ENCODE results near the gene ASIC3. TPM values are rescaled to one million over a fixed set of nuclear protein-coding genes. Genes with fewer than 3 reads are reported as not detected.

Gene ASIC3
- 0.21 TPM in 1 of 2 replicates, not detected in the other for total RNA-seq

GRCh38 chr7:151047976-151048815 lies at the start of gene ASIC3:
ASIC3 (plus strand) TSS chr7:151048531; CDS start chr7:151048886, 355 bp downstream.

DNA sequence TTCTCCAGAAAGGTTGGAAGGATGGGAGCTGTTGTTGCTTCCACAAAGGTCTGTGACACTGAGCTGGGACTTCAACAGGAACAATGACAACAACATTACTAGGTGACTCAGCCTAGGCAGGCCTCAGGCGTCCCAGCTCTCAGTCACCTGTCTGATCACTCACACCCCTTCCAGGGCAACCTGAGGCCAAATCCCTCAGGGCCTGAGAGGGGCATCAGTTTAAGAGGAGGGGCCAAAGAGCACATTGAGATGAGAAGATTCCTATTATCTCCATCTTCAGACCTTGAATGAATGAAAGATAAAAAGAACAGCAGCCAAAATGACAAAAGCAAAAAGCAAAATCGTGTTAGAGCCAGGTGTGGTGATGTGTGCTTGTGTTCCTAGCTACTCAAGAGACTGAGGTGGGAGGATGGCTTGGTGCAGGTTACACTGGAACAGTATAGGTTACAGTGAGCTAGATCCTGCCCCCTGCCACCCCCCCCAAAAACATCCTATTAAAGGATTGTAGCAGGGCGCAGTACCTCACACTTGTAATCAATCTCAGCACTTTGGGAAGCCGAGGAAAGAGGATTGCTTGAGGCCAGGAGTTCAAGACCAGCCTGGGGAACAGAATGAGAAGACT lies 23.8 kb upstream of the ASIC3 start, which contains the start of gene ATG9B:
ATG9B (minus strand) TSS at position 60 of the 622 bp plus-strand sequence. CDS start 71 bp downstream, outside the sequence.

DNA sequence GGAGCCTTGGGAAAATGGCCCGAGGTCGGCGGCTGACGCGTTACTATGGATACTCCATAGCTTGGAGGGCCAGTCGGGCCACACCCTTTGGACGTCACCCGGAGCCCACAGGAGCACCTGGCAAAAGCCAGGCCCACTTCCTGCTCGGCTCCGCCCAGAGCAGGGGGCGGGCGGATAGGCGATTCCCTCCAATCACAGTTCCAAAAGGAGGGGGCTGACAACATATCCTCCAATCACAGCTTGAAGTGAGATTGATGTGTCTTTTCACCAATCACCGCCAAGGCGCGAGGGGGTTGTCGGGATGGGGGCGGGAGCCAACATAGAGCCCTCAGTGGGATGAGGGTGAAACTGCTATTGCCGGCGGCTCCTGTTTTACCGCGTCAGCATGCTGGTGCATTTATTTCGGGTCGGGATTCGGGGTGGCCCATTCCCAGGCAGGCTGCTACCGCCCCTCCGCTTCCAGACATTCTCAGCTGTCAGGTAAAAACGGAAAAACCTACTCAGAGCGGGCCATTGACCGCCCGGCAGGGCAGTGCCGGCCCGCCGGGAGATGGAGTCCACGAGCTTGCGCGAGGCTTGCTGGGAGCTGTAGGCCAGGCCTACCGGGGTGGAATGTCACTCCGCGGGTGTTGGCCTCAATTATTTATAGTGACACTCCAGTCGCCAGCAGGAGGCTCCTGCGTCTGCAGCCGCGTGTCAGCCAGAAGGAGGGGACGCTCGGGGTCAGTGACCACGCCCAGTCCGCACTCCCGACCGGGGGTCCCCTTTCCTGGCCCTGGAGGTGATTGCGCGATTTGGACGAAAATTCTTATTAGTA lies 20.0 kb upstream of the ASIC3 start, which contains the start of gene ABCB8:
ABCB8 (plus strand) TSS at position 320 of the 817 bp plus-strand sequence; CDS start at position 386, 66 bp downstream.

DNA sequence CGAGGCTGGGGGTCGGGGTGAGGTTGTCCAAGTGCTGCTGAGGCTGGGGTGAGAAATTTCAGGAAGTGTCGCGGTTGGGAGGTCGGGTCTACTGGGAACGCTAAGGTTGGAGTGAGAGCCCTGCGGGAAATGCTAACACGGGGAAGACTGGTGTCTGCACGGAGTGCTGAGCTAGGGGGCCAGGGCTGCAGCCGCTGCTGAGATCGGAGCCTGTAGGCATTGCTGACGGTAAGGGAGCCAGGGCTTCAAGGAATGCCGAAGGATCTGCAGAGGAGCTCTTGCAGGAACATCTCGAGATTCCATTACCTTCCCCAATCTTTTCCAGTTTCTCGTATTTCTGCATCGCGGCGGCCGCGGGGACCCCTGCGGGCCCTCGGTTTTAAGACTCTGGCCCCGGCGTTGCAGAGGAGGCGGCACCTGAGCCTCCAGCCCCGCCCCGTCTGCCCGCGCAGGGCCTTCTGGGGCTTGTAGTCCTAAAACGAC lies 9.2 kb downstream of the ASIC3 start, which contains the start of gene CDK5:
CDK5 (minus strand) TSS at position 392 of the 483 bp plus-strand sequence; CDS start at position 343, 49 bp downstream.

GRCh38 chr7:151059367-151060112 lies 11.2 kb downstream of the ASIC3 start, which contains the start of gene SLC4A2:
SLC4A2 (plus strand) TSS chr7:151059589; CDS start chr7:151061988, 2,399 bp downstream.

GRCh38 chr7:151080522-151081169 lies 32.3 kb downstream of the ASIC3 start, which contains the start of gene FASTK:
FASTK (minus strand) TSS chr7:151080809; CDS start chr7:151080766, 43 bp downstream.

DNA sequence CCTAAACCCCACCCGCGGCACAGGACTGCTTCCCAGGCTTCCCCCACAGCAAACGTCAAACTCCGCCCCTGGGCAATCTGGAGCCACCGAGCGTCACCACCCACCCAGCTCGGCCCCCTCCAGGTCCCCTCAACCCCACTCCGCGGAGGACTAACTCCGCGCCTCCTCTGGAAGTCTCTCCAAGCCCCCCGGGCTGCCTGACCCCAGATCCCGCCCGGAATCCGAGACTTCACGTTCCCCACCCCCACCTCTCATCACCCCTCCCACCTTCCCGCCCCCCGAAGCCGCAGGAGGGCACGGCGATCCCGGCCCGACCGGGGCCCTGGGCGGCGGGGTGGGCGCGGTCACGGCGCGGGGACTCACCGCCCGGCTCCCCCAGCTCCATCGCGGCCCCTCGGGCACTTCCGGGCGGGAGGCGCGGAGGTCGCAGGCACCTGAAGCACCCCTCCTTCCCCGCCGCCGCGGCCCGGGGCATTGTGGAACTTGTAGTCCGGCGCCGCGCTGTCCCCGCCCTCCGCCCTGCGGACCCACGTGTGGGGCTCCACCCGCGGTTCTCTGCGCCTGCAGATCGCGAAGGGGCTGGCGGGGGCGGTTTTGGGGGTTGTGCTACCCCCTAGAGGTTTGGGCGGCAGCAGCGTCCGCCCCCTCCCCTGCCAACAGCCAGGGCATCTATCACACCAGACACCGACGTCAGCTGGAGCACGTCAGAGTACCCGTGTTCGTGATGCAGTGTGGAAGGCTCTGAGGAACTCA lies 34.9 kb downstream of the ASIC3 start, which contains the start of gene TMUB1:
TMUB1 (minus strand) TSS at position 423 of the 753 bp plus-strand sequence. CDS start 930 bp downstream, outside the sequence.

DNA sequence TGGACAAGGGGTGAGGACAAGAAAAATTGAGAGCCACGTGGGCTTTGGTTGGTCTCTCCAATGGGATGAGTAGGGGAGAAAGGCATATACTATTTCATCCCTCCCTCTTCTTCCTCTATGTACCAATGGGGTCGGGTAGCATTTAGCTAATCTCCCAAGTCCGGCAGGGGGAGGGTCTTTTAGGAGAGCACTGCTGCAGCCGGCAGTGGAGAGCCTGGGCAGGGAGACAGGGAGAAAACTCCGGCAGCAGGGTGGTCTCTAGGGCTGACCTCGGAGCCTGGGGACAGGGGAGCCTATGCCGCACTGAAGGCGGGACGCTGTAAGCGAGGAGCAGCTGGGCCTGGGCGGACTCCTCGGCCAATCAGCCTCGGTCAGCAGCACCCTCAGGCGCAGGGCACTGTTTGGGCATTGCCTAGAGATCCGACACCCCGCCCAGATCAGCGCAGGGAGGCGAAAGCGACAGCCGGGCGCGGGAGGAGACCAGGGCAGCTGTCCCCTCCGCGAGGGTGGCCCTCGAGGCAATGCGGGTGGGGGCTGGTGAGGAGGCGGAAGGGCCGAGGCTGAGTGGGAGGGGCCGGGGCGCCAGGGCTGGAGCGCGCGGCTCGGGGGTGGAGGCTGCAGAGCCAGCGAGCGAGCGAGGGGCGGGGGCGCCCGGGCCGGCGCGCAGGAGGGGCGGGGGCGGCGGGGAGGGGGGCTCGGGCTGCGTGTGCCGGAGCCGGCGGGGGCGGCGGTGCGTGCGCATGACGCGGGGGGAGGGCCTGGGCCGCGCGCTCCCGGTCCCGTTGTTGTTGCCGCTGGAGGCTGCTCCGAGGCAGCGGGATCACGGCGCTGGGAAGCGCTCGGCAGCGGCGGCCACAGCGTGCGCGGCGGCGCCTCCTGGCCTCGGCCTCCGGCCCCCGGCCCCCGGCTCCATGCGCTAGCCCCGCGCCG lies 37.6 kb downstream of the ASIC3 start, which contains the start of gene AGAP3:
AGAP3 (plus strand) TSS at position 785 of the 930 bp plus-strand sequence. CDS start 267 bp downstream, outside the sequence.

Other genes with a start within 250 kb of the ASIC3 start
- gene TMEM176B, start 248.2 kb upstream of the ASIC3 start, total RNA-seq: not detected in 2 replicates
- not detected in 2 replicates for gene TMEM176A, start 247.8 kb upstream of the ASIC3 start, total RNA-seq
- gene AOC1, start 196.0 kb upstream of the ASIC3 start, total RNA-seq: 0.96 TPM in 1 of 2 replicates, not detected in the other
- gene KCNH2, start 70.2 kb upstream of the ASIC3 start, total RNA-seq: 0.21 and 0.24 TPM in 2 replicates
- gene NOS3, start 57.5 kb upstream of the ASIC3 start, total RNA-seq: 0.64 TPM in 1 of 2 replicates, not detected in the other
- 0.24 TPM in 1 of 2 replicates, not detected in the other for gene ATG9B, start 24.0 kb upstream of the ASIC3 start, total RNA-seq
- gene ABCB8, start 20.1 kb upstream of the ASIC3 start, total RNA-seq: 13.9 and 14.9 TPM in 2 replicates
- gene CDK5, start 9.4 kb downstream of the ASIC3 start, total RNA-seq: 14.1 and 18.1 TPM in 2 replicates
- 27.5 and 48.2 TPM in 2 replicates for gene SLC4A2, start 11.1 kb downstream of the ASIC3 start, total RNA-seq
- 71.0 and 78.1 TPM in 2 replicates for gene FASTK, start 32.3 kb downstream of the ASIC3 start, total RNA-seq
- 26.9 and 27.2 TPM in 2 replicates for gene TMUB1, start 35.0 kb downstream of the ASIC3 start, total RNA-seq
- gene AGAP3, start 37.9 kb downstream of the ASIC3 start, total RNA-seq: 99.0 and 106 TPM in 2 replicates
- 0.24 TPM in 1 of 2 replicates, not detected in the other for gene GBX1, start 119.2 kb downstream of the ASIC3 start, total RNA-seq
- not detected in 2 replicates for gene ASB10, start 138.7 kb downstream of the ASIC3 start, total RNA-seq
- gene H2BK1, start 162.0 kb downstream of the ASIC3 start, total RNA-seq: not detected in 2 replicates
- 70.1 and 85.5 TPM in 2 replicates for gene ABCF2, start 178.7 kb downstream of the ASIC3 start, total RNA-seq
- 32.8 and 47.0 TPM in 2 replicates for gene CHPF2, start 184.0 kb downstream of the ASIC3 start, total RNA-seq
- 6.8 and 13.0 TPM in 2 replicates for gene SMARCD3, start 200.2 kb downstream of the ASIC3 start, total RNA-seq

Data from tracheal epithelial cell (primary cell).